IMR-90 (cell line): ENCODE measurements around the gene VWA8. TPM values are rescaled to one million over a fixed set of nuclear protein-coding genes. Genes with fewer than 3 reads are reported as not detected.

Experiments
- ATAC-seq: fragments of 200-7000 bp; cut with Tn5 transposase; 2 replicates; pipeline ENCODE4 v1.9.1; 2020; ENCODE audit warnings: low read depth, mild to moderate bottlenecking, moderate library complexity
- BruUV-seq: library from RNA; stranded (reverse); fragments of 400-500 nt; replicated peaks from 2 replicates; lab custom pipeline; 2021; lab: Mats Ljungman, UMichigan
- CTCF ChIA-PET: fragments of 300-600 bp; formaldehyde crosslinking; extraction: SDS; loops from one replicate; lab custom pipeline; 2021; ENCODE audit warnings: antibody characterized with exemption; lab: Yijun Ruan, JAX
- POLR2A ChIA-PET: fragments of 300-600 bp; sonication (Branson Sonifier 250); formaldehyde crosslinking; loops from one replicate; lab custom pipeline; 2022; ENCODE audit warnings: antibody characterized with exemption; ENCODE audit not compliant: unreplicated experiment; lab: Charles Lee
- DNase-seq: peaks from one replicate; pipeline ENCODE4 v3.0.0; 2013
- H2AFZ ChIP-seq: replicated peaks from 2 replicates; pipeline ENCODE3; 2013; ENCODE audit warnings: low read length, mild to moderate bottlenecking; ENCODE audit not compliant: poor library complexity
- H2AK5ac ChIP-seq: 2 replicates; pipeline ENCODE4 v1.6.1; 2013; ENCODE audit warnings: low read depth, low read length, inconsistent platforms
- H2AK9ac ChIP-seq: replicated peaks from 2 replicates; pipeline ENCODE3; 2013; ENCODE audit warnings: mild to moderate bottlenecking, low read depth, low read length, moderate library complexity; ENCODE audit not compliant: poor library complexity
- H2BK120ac ChIP-seq: 2 replicates; pipeline ENCODE4 v1.6.1; 2013; ENCODE audit warnings: low read depth, low read length, inconsistent platforms
- H2BK15ac ChIP-seq: 3 replicates; pipeline ENCODE4 v1.6.1; 2013; ENCODE audit warnings: low read depth, low read length, inconsistent platforms
- H2BK20ac ChIP-seq: 2 replicates; pipeline ENCODE4 v1.6.1; 2013; ENCODE audit warnings: low read depth, mild to moderate bottlenecking, inconsistent platforms, low read length, moderate library complexity
- H2BK5ac ChIP-seq: 2 replicates; pipeline ENCODE4 v1.6.1; 2013; ENCODE audit warnings: mild to moderate bottlenecking, low read depth, low read length, inconsistent platforms; ENCODE audit not compliant: poor library complexity, severe bottlenecking
- H3K14ac ChIP-seq: replicated peaks from 2 replicates; pipeline ENCODE4 v1.6.1; 2013; ENCODE audit warnings: low read depth, low read length, inconsistent platforms
- H3K18ac ChIP-seq: 2 replicates; pipeline ENCODE4 v1.6.1; 2013; ENCODE audit warnings: low read depth, low read length, control low read depth
- H3K23ac ChIP-seq: 2 replicates; pipeline ENCODE4 v1.6.1; 2013; ENCODE audit warnings: low read depth, low read length, inconsistent platforms
- H3K27ac ChIP-seq: 2 replicates; pipeline ENCODE4 v1.5.1; 2013; ENCODE audit warnings: mild to moderate bottlenecking, control low read depth, low read length; ENCODE audit not compliant: insufficient read depth
- H3K27me3 ChIP-seq: 2 replicates; pipeline ENCODE4 v1.6.1; 2013; ENCODE audit warnings: low read length; ENCODE audit not compliant: control insufficient read depth, insufficient read depth
- H3K36me3 ChIP-seq: 2 replicates; pipeline ENCODE4 v1.6.1; 2013; ENCODE audit warnings: low read length, mixed read lengths; ENCODE audit not compliant: control insufficient read depth, insufficient read depth
- H3K4ac ChIP-seq: 2 replicates; pipeline ENCODE4 v1.6.1; 2013; ENCODE audit warnings: low read depth, low read length, inconsistent platforms
- H3K4me1 ChIP-seq: 2 replicates; pipeline ENCODE4 v1.6.1; 2013; ENCODE audit warnings: low read length, mixed read lengths; ENCODE audit not compliant: control insufficient read depth, insufficient read depth
- H3K4me2 ChIP-seq: 2 replicates; pipeline ENCODE4 v1.6.1; 2013; ENCODE audit warnings: low read depth, mild to moderate bottlenecking, control low read depth, low read length, moderate library complexity
- H3K4me3 ChIP-seq: 2 replicates; pipeline ENCODE4 v1.5.1; 2013; ENCODE audit warnings: low read depth, mild to moderate bottlenecking, control low read depth, low read length, moderate library complexity; ENCODE audit not compliant: insufficient read depth
- H3K56ac ChIP-seq: 2 replicates; pipeline ENCODE4 v1.6.1; 2013; ENCODE audit warnings: low read length, inconsistent platforms; ENCODE audit not compliant: insufficient read depth; ENCODE audit errors: extremely low read depth
- H3K79me1 ChIP-seq, 2 experiments: 2 replicates each; pipeline ENCODE4 v1.6.1; 2013; ENCODE audit warnings: low read length in 2 of 2, inconsistent platforms in 1 of 2, low read depth in 1 of 2
- H3K9ac ChIP-seq: 2 replicates; pipeline ENCODE4 v1.6.1; 2013; ENCODE audit warnings: low read depth, low read length, control low read depth
- H3K9me1 ChIP-seq: 2 replicates; pipeline ENCODE4 v1.6.1; 2013; ENCODE audit warnings: low read length, inconsistent platforms; ENCODE audit not compliant: insufficient read depth
- H3K9me3 ChIP-seq: 2 replicates; pipeline ENCODE4 v1.6.1; 2013; ENCODE audit warnings: low read length; ENCODE audit not compliant: control insufficient read depth, insufficient read depth
- H4K20me1 ChIP-seq: 2 replicates; pipeline ENCODE4 v1.6.1; 2013; ENCODE audit warnings: low read length, inconsistent platforms; ENCODE audit not compliant: insufficient read depth
- H4K5ac ChIP-seq: 2 replicates; pipeline ENCODE4 v1.6.1; 2013; ENCODE audit warnings: mild to moderate bottlenecking, low read depth, low read length, control low read depth
- H4K8ac ChIP-seq, 2 experiments: 2 replicates each; pipeline ENCODE4 v1.6.1; 2013; ENCODE audit warnings: low read depth in 2 of 2, low read length in 2 of 2, control low read depth in 1 of 2, inconsistent platforms in 1 of 2
- H4K91ac ChIP-seq: 2 replicates; pipeline ENCODE4 v1.6.1; 2013; ENCODE audit warnings: low read depth, low read length, inconsistent platforms; ENCODE audit not compliant: insufficient read depth
- BHLHE40 ChIP-seq: fragments of 150-350 bp; IDR thresholded peaks from 2 replicates; pipeline ENCODE4 v1.6.1; 2016; ENCODE audit warnings: mild to moderate bottlenecking, low read depth, low read length
- CHD1 ChIP-seq: IDR thresholded peaks from 2 replicates; pipeline ENCODE4 v1.6.1; 2012; ENCODE audit warnings: low read depth, low read length, improper control_type of control experiment
- FOS ChIP-seq: fragments of 150-350 bp; IDR thresholded peaks from 2 replicates; pipeline ENCODE4 v1.6.1; 2016; ENCODE audit warnings: low read depth, low read length
- MAFK ChIP-seq: IDR thresholded peaks from 2 replicates; pipeline ENCODE4 v1.6.1; 2012; ENCODE audit warnings: low read depth, low read length, improper control_type of control experiment
- MAZ ChIP-seq: IDR thresholded peaks from 2 replicates; pipeline ENCODE4 v1.6.1; 2012; ENCODE audit warnings: low read depth, mild to moderate bottlenecking, low read length, improper control_type of control experiment, moderate library complexity, borderline replicate concordance
- NFE2L2 ChIP-seq: fragments of 150-350 bp; IDR thresholded peaks from 2 replicates; pipeline ENCODE4 v1.6.1; 2016; ENCODE audit warnings: low read depth, mild to moderate bottlenecking, low read length
- POLR2A ChIP-seq: IDR thresholded peaks from 2 replicates; pipeline ENCODE4 v1.6.1; 2012; ENCODE audit warnings: mild to moderate bottlenecking, low read depth, low read length
- RAD21 ChIP-seq: IDR thresholded peaks from 2 replicates; pipeline ENCODE4 v1.6.1; 2012; ENCODE audit warnings: low read length, improper control_type of control experiment
- RCOR1 ChIP-seq: IDR thresholded peaks from 2 replicates; pipeline ENCODE4 v1.6.1; 2012; ENCODE audit warnings: mild to moderate bottlenecking, low read length, improper control_type of control experiment; ENCODE audit not compliant: insufficient replicate concordance
- RFX5 ChIP-seq: IDR thresholded peaks from 2 replicates; pipeline ENCODE4 v1.8.0; 2012; ENCODE audit warnings: low read depth, mild to moderate bottlenecking, low read length, moderate library complexity
- SMC3 ChIP-seq: fragments of 150-350 bp; IDR thresholded peaks from 2 replicates; pipeline ENCODE4 v1.6.1; 2016; ENCODE audit warnings: low read depth, mild to moderate bottlenecking, antibody characterized with exemption, low read length, moderate library complexity
- USF2 ChIP-seq: fragments of 150-350 bp; IDR thresholded peaks from 2 replicates; pipeline ENCODE4 v1.6.1; 2017; ENCODE audit warnings: mild to moderate bottlenecking, antibody characterized with exemption, low read length, low read depth
- WGBS, 2 experiments: methylation state at CpG; one replicate each; pipeline versions ENCODE4 v1.1.5 to v1.1.7; 2013; ENCODE audit warnings: missing lambda C conversion rate in 2 of 2; ENCODE audit not compliant: insufficient read length in 1 of 2; ENCODE audit errors: extremely low coverage in 2 of 2; 5-methylcytosine and 5-hydroxymethylcytosine counted together
- dilution Hi-C: fragments of 300-500 bp; cut with HindIII; formaldehyde crosslinking; loops from one replicate; pipeline ENCODE4 v1.14.3; 2018; ENCODE audit warnings: low sequenced_read_pairs; ENCODE audit not compliant: unreplicated experiment
- in situ Hi-C: fragments of 300-500 bp; cut with MboI; formaldehyde crosslinking; loops from 3 replicates; pipeline ENCODE4 v1.14.3; 2019; ENCODE audit warnings: low sequenced_read_pairs, inconsistent platforms, mixed read lengths
- intact Hi-C: fragments of 100-400 bp; cut with micrococcal nuclease; formaldehyde crosslinking; loops from 2 replicates; pipeline ENCODE4 v1.10.0; 2022
- polyA plus RNA-seq, 3 experiments: library from polyadenylated mRNA; depleted of rRNA; stranded (reverse); fragments of >200 nt; gene quantifications; 2 replicates each; pipeline ENCODE4 v1.2.3, GENCODE V29; 2012; ENCODE audit warnings: low replicate concordance in 1 of 3
- total RNA-seq: library from RNA; depleted of rRNA; stranded (reverse); fragments of >200 nt; gene quantifications from 2 replicates; pipeline ENCODE4 v1.2.3, GENCODE V29; 2012
- TF ChIP-seq, protein P1 (sequence below): conservative IDR thresholded peaks from 2 replicates; pipeline ENCODE4 v1.5.1; 2012; ENCODE audit warnings: mild to moderate bottlenecking, low read depth, low read length, improper control_type of control experiment

VWA8 gene
- total and polyA plus RNA-seq, 2 of the 4 experiments (the other 2 are of a cell fraction): 5.9 to 18.3 TPM

DNA sequence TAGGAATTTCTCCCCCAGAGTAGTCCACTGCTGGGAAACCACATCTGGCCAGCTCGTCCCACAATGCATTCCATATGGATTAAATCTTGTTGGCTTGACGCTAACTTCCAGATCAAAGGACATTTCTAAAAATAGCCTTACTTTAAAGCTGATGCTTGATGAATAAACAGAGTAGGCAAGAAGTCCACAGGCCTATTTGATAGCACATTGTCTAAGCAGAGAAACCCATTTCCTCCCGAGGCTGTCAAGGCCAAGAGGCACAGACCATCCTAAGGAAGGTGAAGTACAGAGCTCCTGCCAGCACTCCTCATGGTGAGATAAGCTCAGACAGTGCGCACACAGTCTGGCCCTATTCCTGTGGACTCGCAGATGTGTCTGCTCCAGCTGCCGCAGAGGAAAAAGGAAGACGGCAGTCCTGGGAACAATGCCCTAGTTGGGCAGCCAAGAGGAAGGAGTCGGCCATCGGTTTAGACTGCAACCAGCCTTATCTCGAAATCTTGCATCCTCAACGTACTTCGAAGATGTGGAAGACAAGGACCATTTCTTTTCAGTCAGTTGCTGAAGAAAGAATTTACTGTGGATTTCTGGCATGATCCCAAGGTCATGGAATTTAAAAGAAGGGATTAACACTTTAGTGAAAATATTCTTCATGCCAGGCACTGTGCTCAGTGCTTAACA is 346.8 kb downstream of the VWA8 start:
- peak overlapping the region; percentile 32 for H3K9ac ChIP-seq
- H3K56ac ChIP-seq: peak overlapping the region; percentile 53; the same call in 1 of the 2 replicates
- H4K8ac ChIP-seq: peak overlapping the region; percentile 29 to 94
- peak overlapping the region; percentile 84 for H2AFZ ChIP-seq
- peak overlapping the region; percentile 97 for H2BK5ac ChIP-seq
- 11% methylated on average over 7 of the region's 12 CpGs; no CpG with 5 or more reads in 1 of the 2 experiments for WGBS, 2 experiments
- peak overlapping the region; percentile 89 for H2AK9ac ChIP-seq
- peak overlapping the region; percentile 55 for H3K18ac ChIP-seq
- CTCF ChIA-PET: interaction anchor here (1.3 kb wide), 2 partner anchors 38 to 154 kb away, joined by 3 read pairs; no protein-coding TSS in a partner anchor
- peak overlapping the region; percentile 92 for H4K91ac ChIP-seq
- peak overlapping the region; percentile 98 for H3K4ac ChIP-seq
- peak overlapping the region; percentile 98 for H2AK5ac ChIP-seq
- H3K36me3 ChIP-seq: 0 out of 2 replicates have a peak, but pooled peaks cover 2% of the 10 kb centered on the region
- peak overlapping the region; percentile 89 for H3K27ac ChIP-seq
- H3K4me3 ChIP-seq: no peak overlapping the region
- peak overlapping the region; percentile 93 for H3K23ac ChIP-seq
- peak overlapping the region; percentile 95 for H2BK15ac ChIP-seq
- peak overlapping the region; percentile 98 for H2BK120ac ChIP-seq
- BruUV-seq: TSS peak; percentile 76
- intact Hi-C loops: loop anchor here (1.0 kb wide), 1 partner anchor 31 kb away; no protein-coding TSS in a partner anchor
- ATAC-seq: peak; percentile 53
- peaks cover 0 to 21% of the 10 kb centered on the region in 2 experiments; a peak in 2 of 4 replicates for H3K79me1 ChIP-seq
- DNase-seq: peak; percentile 96
- peak overlapping the region; percentile 20 for H3K4me2 ChIP-seq
- POLR2A ChIA-PET: interaction anchor here (0.6 kb wide), 1 partner anchor 142 kb away, joined by 4 read pairs; no protein-coding TSS in a partner anchor
- H3K14ac ChIP-seq: peak overlapping the region; percentile 89
- H4K20me1 ChIP-seq: no peaks in the 10 kb centered on the region
- peak overlapping the region; percentile 43 for H4K5ac ChIP-seq
- dilution Hi-C loops: no loop called here
- in situ Hi-C loops: no loop called here
- H2BK20ac ChIP-seq: peak overlapping the region; percentile 96
- H3K9me1 ChIP-seq: peaks cover 31% of the 10 kb centered on the region
- peaks cover 29% of the 10 kb centered on the region for H3K4me1 ChIP-seq
- H3K27me3 ChIP-seq: no peaks in the 10 kb centered on the region
- no peaks in the 10 kb centered on the region for H3K9me3 ChIP-seq
- TF ChIP-seq, protein P1, sequence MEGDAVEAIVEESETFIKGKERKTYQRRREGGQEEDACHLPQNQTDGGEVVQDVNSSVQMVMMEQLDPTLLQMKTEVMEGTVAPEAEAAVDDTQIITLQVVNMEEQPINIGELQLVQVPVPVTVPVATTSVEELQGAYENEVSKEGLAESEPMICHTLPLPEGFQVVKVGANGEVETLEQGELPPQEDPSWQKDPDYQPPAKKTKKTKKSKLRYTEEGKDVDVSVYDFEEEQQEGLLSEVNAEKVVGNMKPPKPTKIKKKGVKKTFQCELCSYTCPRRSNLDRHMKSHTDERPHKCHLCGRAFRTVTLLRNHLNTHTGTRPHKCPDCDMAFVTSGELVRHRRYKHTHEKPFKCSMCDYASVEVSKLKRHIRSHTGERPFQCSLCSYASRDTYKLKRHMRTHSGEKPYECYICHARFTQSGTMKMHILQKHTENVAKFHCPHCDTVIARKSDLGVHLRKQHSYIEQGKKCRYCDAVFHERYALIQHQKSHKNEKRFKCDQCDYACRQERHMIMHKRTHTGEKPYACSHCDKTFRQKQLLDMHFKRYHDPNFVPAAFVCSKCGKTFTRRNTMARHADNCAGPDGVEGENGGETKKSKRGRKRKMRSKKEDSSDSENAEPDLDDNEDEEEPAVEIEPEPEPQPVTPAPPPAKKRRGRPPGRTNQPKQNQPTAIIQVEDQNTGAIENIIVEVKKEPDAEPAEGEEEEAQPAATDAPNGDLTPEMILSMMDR: no peak
- TF ChIP-seq FOS (no peak; the same call in 1 of the 2 replicates), RCOR1 (no peak), NFE2L2 (no peak), RFX5 (no peak), USF2 (no peak), BHLHE40 (no peak; the same call in 1 of the 2 replicates), MAZ (0 out of 2 replicates have a peak, but pooled peaks have one; percentile 13), CHD1 (no peak), RAD21 (no peak; the same call in 1 of the 2 replicates), SMC3 (0 out of 2 replicates have a peak, but pooled peaks have one; percentile 8), POLR2A (no peak; the same call in 1 of the 2 replicates), MAFK (no peak; the same call in 1 of the 2 replicates)
